Measurements from ENCODE around the gene CLMP.
"Not testable (repeated sequence)": the region's sequence is repeated elsewhere in the genome, so short reads cannot be mapped to it uniquely, and the experiment has no call there.

Gene CLMP

DNA sequence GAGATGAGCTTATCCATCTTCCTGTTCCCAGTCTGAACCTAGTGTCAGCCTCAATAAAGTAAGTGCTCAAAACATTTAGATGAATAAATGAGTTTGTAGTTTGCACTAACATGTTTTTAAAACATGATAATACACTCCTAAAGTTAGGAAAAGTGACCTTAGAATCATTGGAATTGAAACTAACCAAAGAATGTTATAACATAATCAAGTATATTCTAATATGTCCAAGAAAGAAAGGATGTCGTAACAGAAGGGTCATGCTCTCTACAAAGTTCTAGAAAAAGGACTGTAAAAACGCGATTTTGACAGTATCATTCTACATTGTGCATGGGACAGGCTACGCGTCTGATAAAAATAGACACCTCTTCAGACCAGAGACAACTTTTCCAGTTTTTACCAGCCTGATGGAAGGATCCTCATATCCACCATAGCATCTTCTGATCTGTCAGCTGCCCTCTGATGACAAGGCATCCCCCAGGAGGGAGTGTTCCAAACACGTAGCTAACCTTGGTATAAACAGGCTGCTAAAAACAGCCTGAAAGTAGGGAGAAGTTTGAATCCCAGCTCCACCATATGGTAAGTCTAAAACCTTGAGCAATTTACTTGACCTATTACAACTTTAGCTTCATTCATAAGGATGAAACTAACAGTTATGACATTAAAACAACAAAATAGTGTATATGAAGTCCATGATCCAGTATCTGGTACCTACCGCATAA, 30.2 kb downstream of the CLMP start:
- H3K4me3 ChIP-seq (ENCODE audit: low read depth, low read length): no peak overlapping the region
- no peak for TF ChIP-seq CTCF (IDR thresholded peaks at IDR 0.05; ENCODE audit: low read depth, low read length, missing control alignments)
- DNase-seq (ENCODE audit: low read depth): no peak

DNA sequence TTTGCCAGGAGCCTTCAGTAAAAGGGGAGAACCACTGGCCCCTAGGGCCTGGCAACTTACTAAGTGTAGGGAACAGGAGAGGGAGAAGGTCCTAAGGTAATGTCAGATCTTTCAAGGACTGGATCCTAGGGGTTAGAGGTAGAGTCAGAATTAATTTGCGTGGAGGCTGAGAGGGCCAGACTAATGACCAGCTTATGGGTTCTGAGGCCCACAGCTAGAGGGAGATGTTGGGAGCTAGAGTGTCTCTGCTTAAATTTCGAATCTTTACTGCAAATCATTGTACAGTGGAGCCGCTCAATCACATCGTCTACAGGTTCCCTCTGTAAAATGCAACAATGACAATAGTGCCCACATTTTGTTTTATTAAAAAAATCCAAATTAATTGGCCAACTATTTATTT, 31.4 kb downstream of the CLMP start:
- peak; percentile 13 for TF ChIP-seq CTCF (IDR thresholded peaks at IDR 0.05; ENCODE audit: low read depth, low read length, missing control alignments)
- no peak for DNase-seq (ENCODE audit: low read depth)
- no peak overlapping the region for H3K4me3 ChIP-seq (ENCODE audit: low read depth, low read length)

GRCh38 chr11:123161376-123162030, 33.5 kb downstream of the CLMP start:
- TF ChIP-seq CTCF (IDR thresholded peaks at IDR 0.05; ENCODE audit: low read depth, low read length, missing control alignments): no peak
- no peak for DNase-seq (ENCODE audit: low read depth)
- H3K4me3 ChIP-seq (ENCODE audit: low read depth, low read length): no peak overlapping the region

- no peak for DNase-seq (ENCODE audit: low read depth)
- TF ChIP-seq CTCF (IDR thresholded peaks at IDR 0.05; ENCODE audit: low read depth, low read length, missing control alignments): no peak
- H3K4me3 ChIP-seq (ENCODE audit: low read depth, low read length): no peak overlapping the region
Observed at GRCh38 chr11:123159183-123159857, 35.7 kb downstream of the CLMP start.

GRCh38 chr11:123158033-123159003, 36.7 kb downstream of the CLMP start:
- no peak for TF ChIP-seq CTCF (IDR thresholded peaks at IDR 0.05; ENCODE audit: low read depth, low read length, missing control alignments)
- no peak overlapping the region for H3K4me3 ChIP-seq (ENCODE audit: low read depth, low read length)
- no peak for DNase-seq (ENCODE audit: low read depth)

DNA sequence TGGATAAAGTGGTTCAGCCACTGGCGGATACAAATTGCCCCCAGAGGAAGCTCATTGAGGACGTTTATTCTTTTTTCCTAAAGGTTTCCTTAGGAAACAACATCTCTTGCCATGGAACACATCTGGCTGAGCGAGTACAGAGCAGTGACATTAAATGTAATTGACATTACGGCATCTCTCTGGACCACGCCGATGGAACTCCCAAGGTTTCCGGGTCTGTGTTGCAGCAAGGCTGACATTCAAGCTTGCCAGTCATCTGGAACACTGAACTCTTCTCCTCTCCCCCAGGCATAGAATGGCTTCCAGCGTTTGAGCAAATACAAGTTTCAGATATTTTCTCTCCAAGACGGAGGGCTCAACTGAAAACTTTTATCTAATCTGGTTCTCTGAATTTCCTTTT, 42.1 kb downstream of the CLMP start:
- no peak overlapping the region for H3K4me3 ChIP-seq (ENCODE audit: low read depth, low read length)
- no peak for TF ChIP-seq CTCF (IDR thresholded peaks at IDR 0.05; ENCODE audit: low read depth, low read length, missing control alignments)
- DNase-seq (ENCODE audit: low read depth): no peak

DNA sequence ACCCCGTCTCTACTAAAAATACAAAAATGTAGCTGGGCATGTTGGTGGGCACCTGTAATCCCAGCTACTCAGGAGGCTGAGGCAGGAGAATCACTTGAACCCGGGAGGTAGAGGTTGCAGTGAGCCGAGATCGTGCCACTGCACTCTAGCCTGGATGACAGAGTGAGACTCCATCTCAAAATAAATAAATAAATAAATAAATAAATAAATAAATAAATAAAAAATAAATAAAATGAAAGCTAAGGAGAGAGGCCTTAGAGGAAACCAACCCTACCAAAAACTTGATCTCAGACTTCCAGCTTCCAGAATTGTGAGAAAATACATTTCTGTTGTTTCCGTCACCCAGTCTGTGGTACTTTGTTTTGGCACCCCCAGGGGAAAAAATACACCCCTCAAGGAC, 42.7 kb downstream of the CLMP start:
- H3K4me3 ChIP-seq (ENCODE audit: low read depth, low read length); DNase-seq (ENCODE audit: low read depth): not testable (repeated sequence)
